Limb (tissue), 2 donors: ENCODE measurements around the gene ALOXE3.
"Not testable (repeated sequence)": the region's sequence is repeated elsewhere in the genome, so short reads cannot be mapped to it uniquely, and the experiment has no call there.

ENCODE experiments used
- DNase-seq, 2 donors: peaks; one replicate each; pipeline ENCODE4 v3.0.0-alpha.2; 2016; ENCODE audit errors: extremely low spot score in 2 of 2

Gene ALOXE3

DNA sequence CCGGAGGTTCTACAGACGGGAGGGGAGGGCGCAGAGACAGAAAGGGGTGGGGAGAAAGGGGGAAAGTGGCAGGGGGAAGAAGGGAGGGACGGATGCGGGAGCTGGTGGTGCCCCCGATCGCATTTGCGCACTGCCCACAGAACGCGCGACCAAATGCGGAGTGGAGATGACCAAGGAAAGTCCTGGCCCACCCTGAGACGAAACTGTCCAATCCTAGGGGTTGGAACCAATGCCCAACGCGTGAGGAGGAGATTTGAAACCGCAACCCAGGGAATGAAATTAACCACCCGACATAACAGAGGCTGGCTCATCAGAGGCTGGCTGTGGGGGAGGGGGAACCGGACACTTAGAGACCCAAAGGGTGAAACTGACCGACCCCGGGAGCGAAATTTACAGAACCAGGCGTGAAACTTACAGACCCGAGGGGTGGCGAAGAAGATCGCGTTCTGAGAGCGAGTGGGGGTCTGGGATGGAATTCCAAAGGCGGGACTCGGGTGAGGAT lies 4.2 kb upstream of the ALOXE3 start:
- no peak for DNase-seq

DNA sequence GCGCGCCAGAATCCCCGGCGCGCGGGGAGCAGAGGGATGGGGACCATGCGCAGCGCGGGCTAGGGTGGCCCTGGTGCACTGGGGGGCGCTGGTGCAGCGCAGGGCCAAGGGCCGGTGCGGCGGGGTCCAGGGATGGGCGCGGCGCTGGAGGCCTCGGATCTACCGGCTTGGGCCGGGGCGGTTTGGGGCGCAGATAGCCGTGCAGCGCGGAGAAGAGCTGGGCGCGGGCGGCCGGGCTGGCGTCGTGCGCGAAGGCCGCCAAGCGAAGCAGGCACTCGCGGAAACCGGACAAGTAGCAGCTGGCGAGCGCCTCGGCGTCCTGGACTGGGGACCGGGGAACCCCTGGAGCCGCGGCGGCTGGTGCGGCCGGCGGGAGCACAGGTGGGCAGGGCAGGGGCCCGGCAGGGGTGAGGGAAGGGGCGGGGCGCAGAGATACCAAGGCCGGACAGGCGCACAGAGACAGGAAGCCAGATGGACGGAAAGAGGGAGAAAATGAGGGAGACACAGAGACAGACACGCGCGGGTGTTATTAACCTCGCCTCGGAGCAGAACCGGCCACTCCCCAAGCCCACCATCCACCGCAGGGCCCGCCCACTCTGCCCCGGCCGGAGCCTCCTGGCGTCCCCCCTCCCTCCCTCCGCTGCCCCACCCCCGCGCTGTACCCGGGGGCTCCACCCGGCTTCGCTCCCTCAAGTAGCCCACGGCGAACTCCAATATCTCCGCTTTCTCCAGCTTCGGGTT lies 3.5 kb upstream of the ALOXE3 start:
- peak in 1 of 2 donors; percentile 77 for DNase-seq

DNA sequence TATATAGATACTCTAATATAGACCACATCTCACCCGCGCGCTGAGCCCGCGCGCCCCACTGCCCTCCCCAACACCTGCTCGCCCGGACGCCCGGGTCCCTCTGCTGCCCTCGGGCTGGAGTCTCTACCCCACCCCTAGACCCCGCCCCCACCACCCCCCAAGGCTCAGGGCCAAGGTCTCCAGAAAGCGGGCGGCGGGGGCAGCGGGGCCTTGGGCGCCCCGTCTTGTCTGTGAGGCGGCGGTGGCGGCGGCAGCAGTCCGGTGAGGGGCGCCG lies 3.0 kb upstream of the ALOXE3 start:
- no peak for DNase-seq

DNA sequence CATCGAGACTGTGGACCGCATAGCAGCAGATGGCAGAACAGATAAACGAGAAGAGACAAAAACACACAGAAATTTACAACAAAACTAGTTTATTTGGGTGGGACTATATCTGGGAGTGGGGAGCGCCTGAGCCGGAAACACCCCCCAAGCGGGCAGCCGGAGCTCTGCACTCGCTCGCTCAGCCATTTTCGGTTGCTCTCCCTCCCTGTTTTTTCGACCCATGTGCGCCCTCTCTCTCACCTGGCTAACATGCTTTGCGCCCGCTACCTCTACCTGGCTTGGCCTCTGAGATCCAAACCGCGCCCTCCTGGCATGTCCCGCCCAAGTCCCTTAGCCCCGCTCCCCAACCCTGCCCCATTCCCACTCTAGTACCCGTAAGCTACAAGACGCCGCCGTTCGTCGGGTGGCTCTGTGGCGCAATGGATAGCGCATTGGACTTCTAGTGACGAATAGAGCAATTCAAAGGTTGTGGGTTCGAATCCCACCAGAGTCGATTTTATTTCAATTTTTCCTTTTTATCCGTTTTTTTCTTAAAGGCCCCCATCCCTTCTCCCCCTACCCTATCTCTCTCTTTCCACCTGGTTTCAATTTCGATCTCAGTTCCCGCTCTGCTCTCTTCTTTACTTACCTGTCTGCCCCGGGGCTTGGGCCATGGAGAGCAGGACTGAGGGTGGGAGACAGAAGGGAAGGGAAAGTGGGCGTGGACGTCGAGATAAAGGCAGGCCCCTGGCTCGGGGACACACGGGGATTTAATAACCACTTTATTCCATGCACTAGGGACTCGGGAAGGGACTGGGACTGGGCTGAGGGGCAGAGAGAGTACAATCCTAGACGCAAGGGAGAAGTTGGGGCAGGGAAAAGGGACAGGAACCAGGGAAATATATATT lies 2.4 kb upstream of the ALOXE3 start:
- peak in 1 of 2 donors; percentile 80 for DNase-seq

GRCh38 chr17:8119581-8120519 lies 1.5 kb upstream of the ALOXE3 start:
- peak; percentile 90 to 92 for DNase-seq

- peak; percentile 90 to 92 for DNase-seq
Observed at GRCh38 chr17:8118769-8119580, 661 bp upstream of the ALOXE3 start.

- DNase-seq = peak in 1 of 2 donors; percentile 34
Observed at GRCh38 chr17:8117367-8117979, 841 bp downstream of the ALOXE3 start.

DNA sequence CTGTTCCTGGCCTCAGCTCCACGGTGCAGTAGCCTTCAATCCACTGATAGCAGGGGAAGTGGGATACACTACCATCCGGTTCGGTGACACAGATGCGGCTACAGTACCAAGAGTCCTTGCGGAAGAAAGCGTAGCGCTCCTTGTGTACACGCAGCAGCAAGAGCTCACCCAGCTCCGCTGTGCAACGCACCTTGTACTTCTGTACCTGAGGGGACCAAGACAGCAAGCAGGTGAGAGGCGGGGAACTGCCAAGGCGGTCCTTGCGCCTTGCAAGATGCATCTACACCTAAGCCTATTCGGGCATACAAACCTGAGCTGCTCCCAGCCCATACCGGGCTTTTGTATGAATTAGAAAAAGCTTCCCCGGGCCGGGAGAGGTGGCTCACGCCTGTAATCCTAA lies 1.5 kb downstream of the ALOXE3 start:
- no peak for DNase-seq

GRCh38 chr17:8110907-8111306 lies 7.4 kb downstream of the ALOXE3 start:
- DNase-seq = no peak

- DNase-seq = no peak
Observed at GRCh38 chr17:8110456-8110804, 7.9 kb downstream of the ALOXE3 start.

DNA sequence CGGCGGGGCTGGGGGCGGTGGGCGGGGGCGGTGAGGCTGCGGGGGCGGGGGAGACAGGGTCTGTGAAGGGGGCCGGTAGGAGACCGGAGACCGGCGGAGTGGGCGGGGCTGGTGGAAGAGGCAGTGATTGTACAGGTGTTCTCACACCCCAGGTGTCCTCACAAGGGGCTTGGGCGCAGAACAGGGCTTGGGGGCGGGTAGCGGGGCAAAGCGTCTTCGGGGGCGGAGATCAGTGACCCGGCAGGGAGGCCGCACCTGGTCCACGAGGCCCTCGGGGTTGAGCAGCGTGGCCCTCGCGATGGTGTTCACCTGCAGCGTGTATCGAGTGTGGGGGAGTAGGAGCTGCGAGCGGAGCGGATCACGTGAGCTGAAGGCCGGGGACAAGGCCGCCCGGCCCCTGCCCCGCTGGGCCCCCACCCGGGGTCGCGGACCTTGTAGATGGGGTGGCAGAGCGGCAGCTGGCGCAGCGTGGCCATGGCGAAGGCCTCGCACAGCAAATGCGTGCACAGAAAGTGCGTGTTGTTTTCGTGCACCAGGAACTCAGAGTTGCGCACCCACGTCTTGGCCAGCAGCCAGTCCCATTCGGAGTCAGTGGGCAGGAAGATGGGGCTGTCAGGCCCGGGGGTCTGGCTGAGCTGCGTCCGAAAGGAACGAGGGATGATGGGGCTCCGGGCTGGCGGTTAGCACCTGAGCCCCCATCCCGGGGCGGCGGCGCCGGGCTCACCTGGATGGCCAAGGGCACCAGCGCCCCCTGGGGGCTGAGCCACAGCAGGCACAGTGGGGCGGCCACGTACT lies 8.5 kb downstream of the ALOXE3 start:
- peak in 1 of 2 donors; percentile 70 for DNase-seq

GRCh38 chr17:8108972-8109660 lies 9.2 kb downstream of the ALOXE3 start:
- DNase-seq = no peak

DNA sequence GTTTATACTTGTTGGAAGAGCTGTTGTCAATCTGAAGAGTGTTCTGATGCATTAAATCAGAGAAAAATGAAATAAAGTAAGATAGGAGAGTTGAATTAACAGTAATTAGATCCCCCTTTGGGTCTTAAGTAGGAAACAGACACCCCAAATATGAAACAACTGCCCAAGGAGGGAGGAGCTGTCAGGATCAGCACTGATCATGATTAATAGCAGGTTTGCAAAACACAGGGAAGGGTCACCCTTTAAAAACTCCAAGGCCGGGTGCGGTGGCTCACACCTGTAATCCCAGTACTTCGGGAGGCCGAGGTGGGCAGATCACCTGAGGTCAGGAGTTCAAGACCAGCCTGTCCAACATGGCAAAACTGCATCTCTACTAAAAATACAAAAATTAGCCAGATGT lies 11.3 kb downstream of the ALOXE3 start:
- not testable (repeated sequence) for DNase-seq

- no peak for DNase-seq
Observed at GRCh38 chr17:8105957-8106398, 12.3 kb downstream of the ALOXE3 start.

- no peak for DNase-seq
Observed at GRCh38 chr17:8104911-8105310, 13.4 kb downstream of the ALOXE3 start.

DNA sequence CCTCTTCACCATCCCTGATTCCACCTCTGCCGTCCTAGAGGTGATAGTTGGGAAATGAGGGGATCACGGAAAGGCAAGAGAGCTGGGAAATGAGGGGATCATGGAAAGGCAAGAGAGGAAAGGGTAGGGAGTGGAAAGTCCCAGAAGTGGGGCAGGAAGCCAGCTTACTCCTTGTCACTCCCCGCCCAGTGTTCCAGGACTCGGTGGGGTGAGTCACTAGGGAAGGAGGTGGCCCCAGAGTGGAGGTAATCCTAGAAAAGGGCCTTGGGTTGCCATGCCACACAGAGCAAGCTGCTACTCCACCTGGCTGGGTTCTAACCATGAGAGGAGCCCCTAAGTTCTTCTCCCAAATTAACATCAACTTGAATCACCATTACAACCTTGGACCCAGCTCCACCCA lies 14.8 kb downstream of the ALOXE3 start:
- no peak for DNase-seq

GRCh38 chr17:8101721-8102120 lies 16.6 kb downstream of the ALOXE3 start:
- no peak for DNase-seq

DNA sequence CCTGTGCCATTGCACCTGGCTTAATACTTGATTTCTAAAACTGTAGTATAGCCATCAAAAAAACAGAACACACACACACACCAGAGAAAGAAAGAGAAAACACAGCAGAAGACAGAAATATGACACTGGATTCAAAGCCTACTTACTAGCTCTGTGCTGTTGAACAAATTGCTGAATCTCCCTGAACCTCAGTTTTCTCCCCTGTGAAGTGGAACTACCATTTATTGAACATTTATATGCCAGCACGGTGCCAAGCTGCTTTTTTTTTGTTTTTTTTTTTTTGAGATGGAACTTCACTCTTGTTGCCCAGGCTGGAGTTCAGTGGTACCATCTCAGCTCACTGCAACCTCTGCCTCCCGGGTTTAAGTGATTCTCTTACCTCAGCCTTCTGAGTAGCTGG lies 17.6 kb downstream of the ALOXE3 start:
- DNase-seq = no peak

GRCh38 chr17:8100111-8100510 lies 18.2 kb downstream of the ALOXE3 start:
- no peak for DNase-seq
